Natural killer cell treated with Interleukin-12 subunit alpha and Interleukin-12 subunit beta and Interleukin-15 and Interleukin-18, amount 100 ng/mL, for 72 hours (primary cell): ENCODE results near the gene MRPL52. TPM values are rescaled to one million over a fixed set of nuclear protein-coding genes. Genes with fewer than 3 reads are reported as not detected.
"Not testable (repeated sequence)": the region's sequence is repeated elsewhere in the genome, so short reads cannot be mapped to it uniquely, and the experiment has no call there.

Experiments used
- ATAC-seq, 2 donors: fragments of 150-1000 bp; cut with Tn5 transposase in 1 of 2; sonication (Bioruptor Pico), chemical (Tn5 transposase) in 1 of 2; 2 replicates each; pipeline ENCODE4 v1.10.0; 2021
- DNase-seq: peaks from one replicate; pipeline ENCODE4 v3.0.0; 2022; ENCODE audit warnings: low spot score
- H3K27ac Mint-ChIP-seq, 2 donors: 1 replicate in 1 of 2; 2 replicates in 1 of 2; pipeline ENCODE4 v1.8.0; 2022; ENCODE audit warnings: mixed read lengths in 2 of 2, mild to moderate bottlenecking in 1 of 2, moderate library complexity in 1 of 2
- H3K27me3 Mint-ChIP-seq, 2 donors: 1 replicate in 1 of 2; 2 replicates in 1 of 2; pipeline ENCODE4 v1.8.0; 2022; ENCODE audit warnings: mixed read lengths in 2 of 2
- H3K36me3 Mint-ChIP-seq: one replicate; pipeline ENCODE4 v1.8.0; 2022; ENCODE audit warnings: mixed read lengths
- H3K4me1 Mint-ChIP-seq, 2 donors: 1 replicate in 1 of 2; 2 replicates in 1 of 2; pipeline ENCODE4 v1.8.0; 2022; ENCODE audit warnings: low read depth in 2 of 2, mixed read lengths in 2 of 2, mild to moderate bottlenecking in 1 of 2
- H3K4me3 Mint-ChIP-seq: one replicate; pipeline ENCODE4 v1.8.0; 2022; ENCODE audit warnings: mixed read lengths
- H3K9me3 Mint-ChIP-seq: 2 replicates; pipeline ENCODE4 v1.8.0; 2022; ENCODE audit warnings: mixed read lengths
- total RNA-seq, 2 donors: library from RNA; stranded (reverse); gene quantifications; one replicate each; pipeline ENCODE4 v1.2.3, GENCODE V29; 2022

Gene MRPL52
- total RNA-seq, 2 donors from 2014 or later, result 116 to 134 TPM

- Mint-ChIP-seq H3K9me3 (no peaks in the 10 kb centered on the region), H3K27ac (no peak overlapping the region), H3K4me1 (peaks cover 8 to 10% of the 10 kb centered on the region in 2 donors), H3K4me3 (no peak overlapping the region), H3K27me3 (peaks cover 22 to 28% of the 10 kb centered on the region in 2 donors), H3K36me3 (no peaks in the 10 kb centered on the region)
- no peak for DNase-seq
- ATAC-seq, result no peak
These were observed 10.3 kb upstream of the MRPL52 start for GRCh38 chr14:22819151-22819988.

DNA sequence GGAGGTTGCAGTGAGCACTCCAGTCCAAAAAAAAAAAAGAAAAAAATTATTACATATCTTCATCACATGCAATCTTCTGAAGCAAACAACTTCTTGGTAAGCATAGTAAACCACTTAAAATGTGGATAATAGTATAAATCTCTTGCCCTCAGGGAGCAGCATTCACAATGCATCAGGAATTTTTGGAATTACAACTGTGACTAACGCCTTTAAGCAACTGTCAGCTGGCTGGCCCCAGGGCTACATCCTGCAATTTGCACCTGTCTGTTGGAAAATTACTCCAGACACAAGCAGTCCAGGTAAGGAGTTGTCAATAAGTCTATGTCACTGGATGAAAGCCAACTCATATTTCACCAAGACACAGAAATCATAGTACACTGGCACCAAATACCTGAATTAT is 9.0 kb upstream of the MRPL52 start:
- peaks cover 11 to 12% of the 10 kb centered on the region in 2 donors for H3K4me1 Mint-ChIP-seq
- H3K4me3 Mint-ChIP-seq, result no peak overlapping the region
- ATAC-seq (no peak), DNase-seq (no peak)
- H3K27ac Mint-ChIP-seq, result no peak overlapping the region
- no peaks in the 10 kb centered on the region for H3K9me3 Mint-ChIP-seq
- no peaks in the 10 kb centered on the region for H3K36me3 Mint-ChIP-seq
- H3K27me3 Mint-ChIP-seq, result peaks cover 18 to 25% of the 10 kb centered on the region in 2 donors

DNA sequence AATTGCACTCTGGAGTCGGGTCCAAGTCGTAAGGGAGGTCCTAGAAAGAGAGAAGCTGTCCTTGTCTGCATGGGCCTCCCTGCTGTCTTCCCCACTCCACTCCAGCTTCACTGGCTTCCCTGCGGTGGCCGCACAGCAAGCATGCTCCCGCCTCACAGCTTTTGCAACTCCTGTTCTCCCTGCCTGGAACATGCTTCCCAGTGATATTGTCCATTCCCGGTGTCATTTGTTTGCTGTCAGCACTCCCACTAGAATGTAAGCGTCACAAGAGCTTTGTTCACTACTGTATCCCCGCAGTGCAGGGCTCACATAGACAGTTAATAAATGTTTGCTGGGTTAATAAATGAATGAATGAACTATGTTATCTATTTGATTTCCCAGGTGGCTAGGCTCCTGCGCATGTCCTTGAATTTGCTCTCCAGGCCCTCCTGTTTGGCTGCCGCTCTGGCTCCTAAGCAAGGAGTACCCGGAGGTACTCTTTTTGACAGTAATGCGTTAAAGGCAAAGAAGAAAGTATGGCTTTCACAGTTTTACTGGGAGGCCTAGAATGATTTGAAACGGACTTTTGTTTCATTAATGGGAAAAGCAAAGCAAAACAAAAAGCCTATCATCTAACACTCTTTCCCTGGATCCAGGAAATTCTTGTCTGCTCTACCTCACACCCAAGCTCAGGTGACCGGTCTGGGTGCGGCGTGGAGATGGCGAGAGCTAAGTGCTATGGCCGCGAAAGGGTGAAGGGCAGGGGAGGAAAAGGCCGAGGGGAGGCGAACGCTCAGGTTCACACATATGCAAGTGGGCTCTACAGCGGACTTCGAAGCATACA is 8.3 kb upstream of the MRPL52 start:
- no peaks in the 10 kb centered on the region for H3K36me3 Mint-ChIP-seq
- H3K27ac Mint-ChIP-seq, result no peak overlapping the region
- H3K4me3 Mint-ChIP-seq, result no peak overlapping the region
- peaks cover 12 to 13% of the 10 kb centered on the region in 2 donors for H3K4me1 Mint-ChIP-seq
- H3K9me3 Mint-ChIP-seq, result no peaks in the 10 kb centered on the region
- no peak for DNase-seq
- H3K27me3 Mint-ChIP-seq, result peaks cover 22 to 28% of the 10 kb centered on the region in 2 donors
- no peak for ATAC-seq

- Mint-ChIP-seq H3K4me3 (no peak overlapping the region), H3K27me3 (peaks cover 22 to 28% of the 10 kb centered on the region in 2 donors)
- ATAC-seq, result no peak
These were observed 7.6 kb upstream of the MRPL52 start for GRCh38 chr14:22822016-22822570.

DNA sequence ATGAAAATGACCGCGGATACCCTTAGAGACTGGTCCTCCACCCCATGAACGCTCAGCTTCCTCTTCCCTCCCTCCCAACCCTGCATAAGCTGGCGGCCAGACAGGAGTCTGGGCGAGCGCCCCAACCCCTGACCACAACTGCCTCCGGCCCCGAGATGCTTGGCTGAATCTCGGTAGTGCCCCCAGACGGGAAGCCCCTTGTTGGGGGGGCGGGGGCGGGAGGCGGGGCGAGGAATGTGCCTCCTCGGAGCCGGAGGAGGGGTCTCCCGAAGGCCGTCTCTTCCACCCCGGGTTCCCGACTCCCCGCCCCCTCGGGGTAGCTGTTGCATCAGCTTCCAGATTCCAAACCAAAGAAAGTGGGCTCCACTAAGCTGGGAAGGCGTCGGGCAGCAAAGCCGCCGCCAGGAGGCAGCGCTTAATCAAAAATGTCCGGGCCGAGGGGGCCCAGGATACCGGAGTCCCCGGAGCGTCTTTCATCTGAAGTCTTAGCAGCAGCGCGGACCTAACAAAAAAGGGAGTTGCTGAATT is 7.1 kb upstream of the MRPL52 start:
- DNase-seq (peak; percentile 73), ATAC-seq (peak; percentile 84 to 88)
- Mint-ChIP-seq H3K4me1 (peaks cover 12 to 13% of the 10 kb centered on the region in 2 donors), H3K4me3 (peak overlapping the region; percentile 67), H3K36me3 (no peaks in the 10 kb centered on the region), H3K27me3 (peaks cover 22 to 28% of the 10 kb centered on the region in 2 donors), H3K9me3 (no peaks in the 10 kb centered on the region), H3K27ac (no peak overlapping the region)

More at GRCh38 chr14:22822016-22822570, 7.6 kb upstream of the MRPL52 start:
- Mint-ChIP-seq H3K4me1 (peaks cover 12 to 13% of the 10 kb centered on the region in 2 donors), H3K36me3 (no peaks in the 10 kb centered on the region), H3K27ac (no peak overlapping the region), H3K9me3 (no peaks in the 10 kb centered on the region)
- DNase-seq, result no peak

DNA sequence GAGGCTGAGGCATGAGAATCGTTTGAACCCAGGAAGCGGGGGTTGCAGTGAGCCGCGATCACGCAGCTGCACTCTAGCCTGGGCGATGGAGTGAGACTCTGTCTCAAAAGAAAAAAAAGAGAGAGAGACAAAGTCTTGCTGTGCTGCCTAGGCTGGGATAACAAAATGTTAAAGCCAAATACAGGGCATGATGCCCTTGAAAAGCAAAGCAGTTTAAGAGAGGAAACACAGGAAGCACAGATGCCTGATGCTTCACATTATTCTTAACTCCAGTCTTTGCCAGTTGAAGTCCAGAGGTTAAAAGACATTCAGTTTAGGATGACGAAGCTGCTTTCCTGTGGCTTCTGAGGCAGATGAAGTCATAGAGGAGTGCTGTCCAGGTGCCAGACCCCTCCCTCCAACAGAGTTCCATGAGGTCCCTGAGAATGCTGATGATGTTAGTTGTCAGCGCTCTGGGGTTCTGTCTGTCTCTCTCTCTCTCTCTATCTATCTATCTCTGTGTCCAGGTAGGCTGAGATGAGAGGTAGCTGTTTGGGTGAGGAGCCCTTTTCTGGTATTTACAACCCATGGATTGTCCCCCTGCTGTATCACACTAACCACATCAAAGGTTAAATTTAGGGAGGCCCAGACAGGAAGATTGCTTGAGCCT is 4.9 kb upstream of the MRPL52 start:
- no peak overlapping the region for H3K4me3 Mint-ChIP-seq
- H3K27ac Mint-ChIP-seq, result no peak overlapping the region
- H3K9me3 Mint-ChIP-seq, result no peaks in the 10 kb centered on the region
- DNase-seq (no peak), ATAC-seq (no peak)
- peaks cover 18 to 19% of the 10 kb centered on the region in 2 donors for H3K27me3 Mint-ChIP-seq
- peaks cover 21% of the 10 kb centered on the region in 2 donors for H3K4me1 Mint-ChIP-seq
- no peaks in the 10 kb centered on the region for H3K36me3 Mint-ChIP-seq

- H3K4me1 Mint-ChIP-seq, result peaks cover 26 to 33% of the 10 kb centered on the region in 2 donors
- peak overlapping the region; percentile 81 for H3K4me3 Mint-ChIP-seq
- not testable (repeated sequence) for H3K27me3 Mint-ChIP-seq, DNase-seq, H3K36me3 Mint-ChIP-seq, ATAC-seq, H3K9me3 Mint-ChIP-seq
- peak overlapping the region; percentile 87 to 98 for H3K27ac Mint-ChIP-seq
These were observed 519 bp upstream of the MRPL52 start for GRCh38 chr14:22829076-22829660.

DNA sequence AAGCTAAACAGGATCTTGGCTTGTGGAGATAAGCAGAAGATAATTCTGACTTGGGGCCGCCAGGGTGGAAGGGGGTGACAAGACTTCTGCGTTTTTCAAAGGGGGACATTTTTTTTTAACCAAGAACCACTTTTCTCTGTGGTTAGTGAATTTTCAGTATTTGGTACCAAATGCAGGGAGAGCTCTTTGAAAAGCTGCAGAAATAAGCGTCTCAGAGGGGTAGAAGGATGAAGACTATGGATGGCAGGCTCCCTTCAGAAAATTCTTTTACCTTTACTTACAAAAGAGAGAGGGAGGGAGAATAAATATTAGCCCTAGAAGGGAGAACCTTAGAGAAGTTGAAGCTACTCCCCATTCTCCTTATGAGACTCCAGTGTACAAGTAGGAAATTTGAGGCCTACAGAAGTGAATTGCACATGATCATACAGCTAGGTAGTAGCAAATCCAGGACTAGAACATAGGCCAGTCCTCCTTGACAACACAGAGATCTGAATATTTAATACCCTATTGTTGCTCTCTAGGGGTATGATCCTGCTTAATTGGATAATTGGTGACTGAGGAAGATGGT is 840 bp downstream of the MRPL52 start:
- Mint-ChIP-seq H3K9me3 (no peaks in the 10 kb centered on the region), H3K4me1 (peaks cover 28 to 32% of the 10 kb centered on the region in 2 donors), H3K4me3 (peak overlapping the region; percentile 81), H3K36me3 (peaks cover 14% of the 10 kb centered on the region), H3K27me3 (peaks cover 5 to 6% of the 10 kb centered on the region in 2 donors), H3K27ac (peak overlapping the region; percentile 87 to 98)
- ATAC-seq (peak in 1 of 2 donors; percentile 1), DNase-seq (no peak)

- no peaks in the 10 kb centered on the region for H3K9me3 Mint-ChIP-seq
- DNase-seq (no peak), ATAC-seq (no peak)
- H3K4me1 Mint-ChIP-seq, result peaks cover 19 to 26% of the 10 kb centered on the region in 2 donors
- H3K36me3 Mint-ChIP-seq, result peaks cover 17% of the 10 kb centered on the region
- no peak overlapping the region for H3K4me3 Mint-ChIP-seq
- no peak overlapping the region for H3K27ac Mint-ChIP-seq
- peaks cover 12 to 25% of the 10 kb centered on the region in 2 donors for H3K27me3 Mint-ChIP-seq
These were observed 5.8 kb downstream of the MRPL52 start for GRCh38 chr14:22835505-22835904.

DNA sequence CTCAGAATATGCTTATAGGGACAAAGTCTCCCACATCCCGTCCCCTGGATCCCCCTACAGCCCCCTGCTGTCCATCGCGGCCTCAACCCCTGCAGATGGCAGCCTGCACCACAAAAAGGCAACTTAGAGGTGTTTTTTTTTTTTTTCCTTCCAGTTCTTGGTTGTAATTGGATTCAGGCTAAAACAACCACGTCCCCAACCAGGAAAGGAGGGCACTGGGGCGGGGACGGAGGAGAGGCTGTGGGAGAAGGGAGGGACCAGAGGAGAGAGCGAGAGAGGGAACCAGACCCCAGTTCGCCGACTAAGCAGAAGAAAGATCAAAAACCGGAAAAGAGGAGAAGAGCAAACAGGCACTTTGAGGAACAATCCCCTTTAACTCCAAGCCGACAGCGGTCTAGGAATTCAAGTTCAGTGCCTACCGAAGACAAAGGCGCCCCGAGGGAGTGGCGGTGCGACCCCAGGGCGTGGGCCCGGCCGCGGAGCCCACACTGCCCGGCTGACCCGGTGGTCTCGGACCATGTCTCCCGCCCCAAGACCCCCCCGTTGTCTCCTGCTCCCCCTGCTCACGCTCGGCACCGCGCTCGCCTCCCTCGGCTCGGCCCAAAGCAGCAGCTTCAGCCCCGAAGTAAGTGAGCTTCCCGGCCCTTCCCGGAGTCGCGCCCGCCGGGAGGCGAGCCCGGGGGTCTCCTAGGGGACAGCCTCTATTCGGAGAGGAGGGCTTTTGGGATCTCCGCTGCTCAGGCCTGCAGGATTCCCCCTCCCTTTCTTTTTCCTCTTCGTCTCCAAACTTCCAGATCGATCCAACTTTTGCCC is 6.8 kb downstream of the MRPL52 start, which contains the start of gene MMP14:
Gene MMP14, plus strand, starts transcription at position 285 of the 813 bp plus-strand sequence. Its CDS starts 233 bp downstream, at position 518.
- Mint-ChIP-seq H3K27ac (no peak within 1 kb of the TSS), H3K4me3 (peak within 1 kb of the TSS; percentile 64)

DNA sequence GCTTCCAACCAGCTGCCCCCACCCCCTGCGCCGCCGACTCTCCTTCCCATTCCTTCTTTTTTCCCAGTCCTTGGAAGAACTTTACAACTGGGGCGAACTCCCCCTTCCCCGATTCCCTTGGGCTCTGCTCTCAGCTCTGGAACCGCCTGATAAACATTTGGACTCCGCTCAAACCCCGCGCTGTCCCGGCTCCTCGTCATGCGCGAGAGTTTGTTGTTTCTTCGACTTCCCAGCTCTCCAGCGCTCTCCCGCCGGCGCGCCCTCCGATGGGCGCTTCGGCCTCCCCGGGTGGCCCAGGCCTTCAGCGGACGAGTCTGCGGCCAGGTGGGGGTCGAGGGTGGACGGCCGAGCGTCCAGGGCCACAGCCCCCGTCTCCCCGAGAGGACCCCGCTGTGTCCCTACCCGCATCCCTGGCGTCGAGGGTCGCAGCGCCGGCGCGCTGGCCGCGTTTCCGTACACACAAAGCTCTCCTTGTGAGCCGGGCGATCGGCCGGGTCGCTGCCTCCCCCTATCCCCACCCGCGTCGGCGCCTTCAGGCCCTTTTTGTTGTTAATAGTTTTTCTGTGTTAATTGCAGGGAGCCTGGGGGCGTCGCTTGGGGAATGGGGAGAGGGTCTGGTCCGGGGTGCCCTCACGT is 7.5 kb downstream of the MRPL52 start:
- Mint-ChIP-seq H3K27ac (no peak overlapping the region), H3K4me3 (peak overlapping the region; percentile 64), H3K36me3 (peaks cover 8% of the 10 kb centered on the region), H3K4me1 (peaks cover 12% of the 10 kb centered on the region in 2 donors), H3K27me3 (peaks cover 15 to 25% of the 10 kb centered on the region in 2 donors), H3K9me3 (no peaks in the 10 kb centered on the region)
- ATAC-seq (peak in 1 of 2 donors; percentile 11), DNase-seq (no peak)

More for the DNA sequence above, 6.8 kb downstream of the MRPL52 start, which contains the start of gene MMP14:
- ATAC-seq (no peak), DNase-seq (no peak)
- peaks cover 12 to 25% of the 10 kb centered on the region in 2 donors for H3K27me3 Mint-ChIP-seq
- peaks cover 13 to 19% of the 10 kb centered on the region in 2 donors for H3K4me1 Mint-ChIP-seq
- peaks cover 15% of the 10 kb centered on the region for H3K36me3 Mint-ChIP-seq
- H3K9me3 Mint-ChIP-seq, result no peaks in the 10 kb centered on the region
